MCF 10A (cell line): ENCODE data around the gene LRRC10B. TPM values are rescaled to one million over a fixed set of nuclear protein-coding genes. Genes with fewer than 3 reads are reported as not detected.
A peak's percentile ranks its signal among the peaks of the same experiment; 100 is the strongest.
"Not testable (repeated sequence)": the region's sequence is repeated elsewhere in the genome, so short reads cannot be mapped to it uniquely, and the experiment has no call there.

Experiments
- BruUV-seq: library from RNA; stranded (reverse); fragments of 400-500 nt; replicated peaks from 2 replicates; lab custom pipeline; 2021; lab: Mats Ljungman, UMichigan
- CTCF ChIA-PET: fragments of 300-600 bp; sonication (Branson Sonifier 250); formaldehyde crosslinking; extraction: SDS; loops from one replicate; lab custom pipeline; 2021; ENCODE audit warnings: antibody characterized with exemption, inconsistent platforms; lab: Yijun Ruan, JAX
- POLR2A ChIA-PET: fragments of 300-600, 350-650 bp; sonication (Branson Sonifier 250); formaldehyde crosslinking; extraction: SDS; loops from one replicate; lab custom pipeline; 2020; ENCODE audit warnings: antibody characterized with exemption, inconsistent platforms; lab: Yijun Ruan, JAX
- DNase-seq: peaks from one replicate; pipeline ENCODE4 v3.0.0-alpha.2; 2018; ENCODE audit not compliant: unreplicated experiment
- H3K27ac Mint-ChIP-seq: one replicate; pipeline ENCODE4 v1.8.0; 2022; ENCODE audit warnings: mild to moderate bottlenecking, low read depth, mixed read lengths; ENCODE audit not compliant: unreplicated experiment
- H3K27me3 Mint-ChIP-seq: one replicate; pipeline ENCODE4 v1.8.0; 2022; ENCODE audit warnings: mixed read lengths; ENCODE audit not compliant: insufficient read depth, unreplicated experiment
- H3K36me3 Mint-ChIP-seq: one replicate; pipeline ENCODE4 v1.8.0; 2022; ENCODE audit warnings: mild to moderate bottlenecking, moderate library complexity, mixed read lengths; ENCODE audit not compliant: insufficient read depth, unreplicated experiment
- H3K4me1 Mint-ChIP-seq: one replicate; pipeline ENCODE4 v1.8.0; 2022; ENCODE audit warnings: mixed read lengths; ENCODE audit not compliant: insufficient read depth, unreplicated experiment
- H3K4me3 Mint-ChIP-seq: one replicate; pipeline ENCODE4 v1.8.0; 2022; ENCODE audit warnings: mild to moderate bottlenecking, moderate library complexity, mixed read lengths; ENCODE audit not compliant: unreplicated experiment
- H3K9me3 Mint-ChIP-seq: one replicate; pipeline ENCODE4 v1.8.0; 2022; ENCODE audit warnings: mixed read lengths; ENCODE audit not compliant: unreplicated experiment
- CTCF ChIP-seq: fragments of 200-600 bp; IDR thresholded peaks from one replicate; pipeline ENCODE4 v1.8.0; 2022; ENCODE audit warnings: antibody characterized with exemption, mild to moderate bottlenecking; ENCODE audit not compliant: unreplicated experiment
- intact Hi-C: fragments of 100-400 bp; cut with micrococcal nuclease; formaldehyde crosslinking; loops from 2 replicates; pipeline ENCODE4 v1.14.1; 2022
- total RNA-seq: library from RNA; stranded (reverse); gene quantifications from 2 replicates; pipeline ENCODE4 v1.2.3, GENCODE V29; 2022

The LRRC10B gene
- total RNA-seq, 1 experiment from 2014 or later: not detected

GRCh38 chr11:61477727-61478148 lies 30.8 kb upstream of the LRRC10B start:
- no TSS peak for BruUV-seq
- H3K27me3 Mint-ChIP-seq: no peaks in the 10 kb centered on the region
- DNase-seq: peak; percentile 27
- intact Hi-C loops: loop anchor here (1.0 kb wide), 3 partner anchors 40 to 161 kb away; no protein-coding TSS in a partner anchor
- TF ChIP-seq CTCF: peak; percentile 88
- peaks cover 15% of the 10 kb centered on the region for H3K36me3 Mint-ChIP-seq
- no peak overlapping the region for H3K27ac Mint-ChIP-seq
- no peak overlapping the region for H3K4me3 Mint-ChIP-seq
- no peaks in the 10 kb centered on the region for H3K9me3 Mint-ChIP-seq
- H3K4me1 Mint-ChIP-seq: peaks cover 9% of the 10 kb centered on the region
- POLR2A ChIA-PET: interaction anchor here (0.7 to 0.9 kb wide), 2 partner anchors 39 to 52 kb away, joined by 3 read pairs; no protein-coding TSS in a partner anchor
- CTCF ChIA-PET: interaction anchor here (0.6 to 9.0 kb wide), 39 partner anchors 9 to 256 kb away, joined by 3 to 142 read pairs (median 4); no protein-coding TSS in a partner anchor

- intact Hi-C loops: loop anchor here (10.0 kb wide), 1 partner anchor 255 kb away; no protein-coding TSS in a partner anchor
- not testable (repeated sequence) for H3K27ac Mint-ChIP-seq, BruUV-seq
These were observed 29.0 kb upstream of the LRRC10B start for GRCh38 chr11:61479360-61480058.

GRCh38 chr11:61480261-61480993 lies 28.1 kb upstream of the LRRC10B start:
- no peaks in the 10 kb centered on the region for H3K4me1 Mint-ChIP-seq
- TF ChIP-seq CTCF: no peak
- BruUV-seq: no TSS peak
- no peak for DNase-seq
- ChIA-PET CTCF (interaction anchor here (1.2 to 9.0 kb wide), 4 partner anchors 33 to 157 kb away, joined by 6 to 142 read pairs (median 52); no protein-coding TSS in a partner anchor), POLR2A (interaction anchor here (0.7 kb wide), 1 partner anchor 16 kb away, joined by 3 read pairs; no protein-coding TSS in a partner anchor)
- no peaks in the 10 kb centered on the region for H3K9me3 Mint-ChIP-seq
- intact Hi-C loops: loop anchor here (10.0 kb wide), 1 partner anchor 254 kb away; no protein-coding TSS in a partner anchor
- H3K27me3 Mint-ChIP-seq: peaks cover 11% of the 10 kb centered on the region
- no peak overlapping the region for H3K4me3 Mint-ChIP-seq
- no peaks in the 10 kb centered on the region for H3K36me3 Mint-ChIP-seq
- H3K27ac Mint-ChIP-seq: no peak overlapping the region

More at GRCh38 chr11:61479360-61480058, 29.0 kb upstream of the LRRC10B start:
- DNase-seq, H3K9me3 Mint-ChIP-seq, H3K4me1 Mint-ChIP-seq, H3K36me3 Mint-ChIP-seq, POLR2A ChIA-PET, H3K4me3 Mint-ChIP-seq: not testable (repeated sequence)
- CTCF ChIA-PET: interaction anchor here (1.9 to 9.0 kb wide), 9 partner anchors 8 to 165 kb away, joined by 9 to 142 read pairs (median 36); no protein-coding TSS in a partner anchor
- H3K27me3 Mint-ChIP-seq: peaks cover 11% of the 10 kb centered on the region

GRCh38 chr11:61480994-61481335 lies 27.6 kb upstream of the LRRC10B start:
- intact Hi-C loops: loop anchor here (10.0 kb wide), 1 partner anchor 254 kb away; no protein-coding TSS in a partner anchor
- ChIA-PET POLR2A (interaction anchor here (0.7 kb wide), 1 partner anchor 16 kb away, joined by 3 read pairs; no protein-coding TSS in a partner anchor), CTCF (interaction anchor here (1.2 to 9.0 kb wide), 4 partner anchors 33 to 156 kb away, joined by 6 to 142 read pairs (median 52); no protein-coding TSS in a partner anchor)
- Mint-ChIP-seq H3K9me3 (no peaks in the 10 kb centered on the region), H3K4me1 (no peaks in the 10 kb centered on the region), H3K27me3 (peaks cover 11% of the 10 kb centered on the region), H3K36me3 (peaks cover 2% of the 10 kb centered on the region), H3K27ac (no peak overlapping the region), H3K4me3 (no peak overlapping the region)
- DNase-seq: no peak
- TF ChIP-seq CTCF: no peak
- no TSS peak for BruUV-seq
